A549 (cell line): ENCODE data around the gene LAMA1.

ENCODE experiments used
- BHLHE40 ChIP-seq: IDR thresholded peaks from 2 replicates; pipeline ENCODE4 v1.6.1; 2012; ENCODE audit warnings: low read depth, low read length, inconsistent platforms
- EP300 ChIP-seq, 2 experiments: fragments of >200 bp; sonication (Bioruptor Twin); formaldehyde crosslinking; IDR thresholded peaks; 2 replicates in 1 of 2; 3 replicates in 1 of 2; pipeline ENCODE4 v1.6.1; 2016 to 2017
- HDAC2 ChIP-seq: fragments of 200-600 bp; sonication (generic); IDR thresholded peaks from 2 replicates; pipeline ENCODE4 v1.6.1; 2016
- JUN ChIP-seq, 2 experiments: fragments of >200 bp; sonication (Bioruptor Twin); formaldehyde crosslinking; IDR thresholded peaks; 2 replicates in 1 of 2; 3 replicates in 1 of 2; pipeline ENCODE4 v1.6.1; 2016 to 2017
- NFE2L2 ChIP-seq: fragments of 150-350 bp; conservative IDR thresholded peaks from 2 replicates; pipeline ENCODE4 v1.6.1; 2014; ENCODE audit warnings: low read length
- NR3C1 ChIP-seq: fragments of >200 bp; sonication (Bioruptor Twin); formaldehyde crosslinking; IDR thresholded peaks from 3 replicates; pipeline ENCODE4 v1.6.1; 2017
- POLR2AphosphoS2 ChIP-seq: conservative IDR thresholded peaks from 2 replicates; pipeline ENCODE4 v1.6.1; 2012; ENCODE audit warnings: low read length, improper control_type of control experiment, inconsistent platforms
- RCOR1 ChIP-seq: fragments of 150-350 bp; IDR thresholded peaks from 2 replicates; pipeline ENCODE4 v1.6.1; 2014; ENCODE audit warnings: antibody characterized with exemption, low read length, low read depth
- ZSCAN20 ChIP-seq: fragments of 250-450 bp; sonication (Bioruptor Pico); IDR thresholded peaks from 2 replicates; pipeline ENCODE4 v1.8.0; 2022; ENCODE audit warnings: mild to moderate bottlenecking, moderate library complexity
- TF ChIP-seq, protein P1 (sequence below): fragments of >200 bp; sonication (Bioruptor Twin); formaldehyde crosslinking; IDR thresholded peaks from 3 replicates; pipeline ENCODE4 v1.5.1; 2016
- TF ChIP-seq, protein P2 (sequence below): fragments of 250-450 bp; sonication (Bioruptor Pico); IDR thresholded peaks from 2 replicates; pipeline ENCODE4 v1.5.0; 2021; ENCODE audit warnings: mild to moderate bottlenecking, moderate library complexity, borderline replicate concordance
- TF ChIP-seq, protein P3 (sequence below): fragments of 450-650 bp; IDR thresholded peaks from 2 replicates; pipeline ENCODE4 v1.6.1; 2014; ENCODE audit warnings: antibody characterized with exemption
- TF ChIP-seq, protein P4 (sequence below): IDR thresholded peaks from 2 replicates; pipeline ENCODE4 v1.6.1; 2012
- TF ChIP-seq, protein P5 (sequence below): IDR thresholded peaks from 2 replicates; pipeline ENCODE4 v1.6.1; 2012; ENCODE audit warnings: low read depth, borderline replicate concordance

DNA sequence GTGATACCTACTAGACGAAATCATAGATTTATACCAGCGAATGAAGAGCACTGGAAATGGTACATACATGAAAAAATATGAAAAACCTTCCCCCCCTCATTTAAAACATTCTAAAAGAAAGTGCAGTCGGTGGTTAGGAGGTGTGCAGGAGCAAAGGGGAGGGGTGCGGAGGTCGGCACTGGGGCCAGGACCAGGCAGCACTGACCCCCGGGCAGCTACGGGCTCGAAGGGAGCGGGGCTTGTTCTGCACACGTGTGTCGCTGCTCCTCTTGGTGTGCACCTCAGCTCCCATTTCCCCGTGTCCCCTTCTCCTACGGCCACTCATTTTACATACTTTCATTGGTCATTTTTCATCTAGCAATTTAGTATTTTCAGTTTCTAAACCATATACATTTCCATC, 89.0 kb downstream of the LAMA1 start:
- TF ChIP-seq HDAC2 = no peak
- TF ChIP-seq BHLHE40 = no peak
- TF ChIP-seq RCOR1 = no peak
- TF ChIP-seq, protein P1, sequence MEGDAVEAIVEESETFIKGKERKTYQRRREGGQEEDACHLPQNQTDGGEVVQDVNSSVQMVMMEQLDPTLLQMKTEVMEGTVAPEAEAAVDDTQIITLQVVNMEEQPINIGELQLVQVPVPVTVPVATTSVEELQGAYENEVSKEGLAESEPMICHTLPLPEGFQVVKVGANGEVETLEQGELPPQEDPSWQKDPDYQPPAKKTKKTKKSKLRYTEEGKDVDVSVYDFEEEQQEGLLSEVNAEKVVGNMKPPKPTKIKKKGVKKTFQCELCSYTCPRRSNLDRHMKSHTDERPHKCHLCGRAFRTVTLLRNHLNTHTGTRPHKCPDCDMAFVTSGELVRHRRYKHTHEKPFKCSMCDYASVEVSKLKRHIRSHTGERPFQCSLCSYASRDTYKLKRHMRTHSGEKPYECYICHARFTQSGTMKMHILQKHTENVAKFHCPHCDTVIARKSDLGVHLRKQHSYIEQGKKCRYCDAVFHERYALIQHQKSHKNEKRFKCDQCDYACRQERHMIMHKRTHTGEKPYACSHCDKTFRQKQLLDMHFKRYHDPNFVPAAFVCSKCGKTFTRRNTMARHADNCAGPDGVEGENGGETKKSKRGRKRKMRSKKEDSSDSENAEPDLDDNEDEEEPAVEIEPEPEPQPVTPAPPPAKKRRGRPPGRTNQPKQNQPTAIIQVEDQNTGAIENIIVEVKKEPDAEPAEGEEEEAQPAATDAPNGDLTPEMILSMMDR = no peak
- no peak for TF ChIP-seq EP300 (IDR thresholded peaks at IDR 0.05)
- TF ChIP-seq, protein P2, sequence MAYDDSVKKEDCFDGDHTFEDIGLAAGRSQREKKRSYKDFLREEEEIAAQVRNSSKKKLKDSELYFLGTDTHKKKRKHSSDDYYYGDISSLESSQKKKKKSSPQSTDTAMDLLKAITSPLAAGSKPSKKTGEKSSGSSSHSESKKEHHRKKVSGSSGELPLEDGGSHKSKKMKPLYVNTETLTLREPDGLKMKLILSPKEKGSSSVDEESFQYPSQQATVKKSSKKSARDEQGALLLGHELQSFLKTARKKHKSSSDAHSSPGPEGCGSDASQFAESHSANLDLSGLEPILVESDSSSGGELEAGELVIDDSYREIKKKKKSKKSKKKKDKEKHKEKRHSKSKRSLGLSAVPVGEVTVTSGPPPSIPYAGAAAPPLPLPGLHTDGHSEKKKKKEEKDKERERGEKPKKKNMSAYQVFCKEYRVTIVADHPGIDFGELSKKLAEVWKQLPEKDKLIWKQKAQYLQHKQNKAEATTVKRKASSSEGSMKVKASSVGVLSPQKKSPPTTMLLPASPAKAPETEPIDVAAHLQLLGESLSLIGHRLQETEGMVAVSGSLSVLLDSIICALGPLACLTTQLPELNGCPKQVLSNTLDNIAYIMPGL (CRISPR knock-in tag) = no peak
- no peak for TF ChIP-seq POLR2AphosphoS2
- no peak for TF ChIP-seq NR3C1
- no peak for TF ChIP-seq NFE2L2
- TF ChIP-seq, protein P3, sequence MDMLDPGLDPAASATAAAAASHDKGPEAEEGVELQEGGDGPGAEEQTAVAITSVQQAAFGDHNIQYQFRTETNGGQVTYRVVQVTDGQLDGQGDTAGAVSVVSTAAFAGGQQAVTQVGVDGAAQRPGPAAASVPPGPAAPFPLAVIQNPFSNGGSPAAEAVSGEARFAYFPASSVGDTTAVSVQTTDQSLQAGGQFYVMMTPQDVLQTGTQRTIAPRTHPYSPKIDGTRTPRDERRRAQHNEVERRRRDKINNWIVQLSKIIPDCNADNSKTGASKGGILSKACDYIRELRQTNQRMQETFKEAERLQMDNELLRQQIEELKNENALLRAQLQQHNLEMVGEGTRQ = no peak
- TF ChIP-seq ZSCAN20 (CRISPR knock-in tag) = no peak
- TF ChIP-seq, protein P4, sequence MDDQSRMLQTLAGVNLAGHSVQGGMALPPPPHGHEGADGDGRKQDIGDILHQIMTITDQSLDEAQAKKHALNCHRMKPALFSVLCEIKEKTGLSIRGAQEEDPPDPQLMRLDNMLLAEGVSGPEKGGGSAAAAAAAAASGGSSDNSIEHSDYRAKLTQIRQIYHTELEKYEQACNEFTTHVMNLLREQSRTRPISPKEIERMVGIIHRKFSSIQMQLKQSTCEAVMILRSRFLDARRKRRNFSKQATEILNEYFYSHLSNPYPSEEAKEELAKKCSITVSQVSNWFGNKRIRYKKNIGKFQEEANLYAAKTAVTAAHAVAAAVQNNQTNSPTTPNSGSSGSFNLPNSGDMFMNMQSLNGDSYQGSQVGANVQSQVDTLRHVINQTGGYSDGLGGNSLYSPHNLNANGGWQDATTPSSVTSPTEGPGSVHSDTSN = no peak
- TF ChIP-seq JUN (IDR thresholded peaks at IDR 0.05) = no peak
- TF ChIP-seq, protein P5, sequence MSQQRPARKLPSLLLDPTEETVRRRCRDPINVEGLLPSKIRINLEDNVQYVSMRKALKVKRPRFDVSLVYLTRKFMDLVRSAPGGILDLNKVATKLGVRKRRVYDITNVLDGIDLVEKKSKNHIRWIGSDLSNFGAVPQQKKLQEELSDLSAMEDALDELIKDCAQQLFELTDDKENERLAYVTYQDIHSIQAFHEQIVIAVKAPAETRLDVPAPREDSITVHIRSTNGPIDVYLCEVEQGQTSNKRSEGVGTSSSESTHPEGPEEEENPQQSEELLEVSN = no peak
